ENCODE data around the gene SSR4. TPM values are rescaled to one million over a fixed set of nuclear protein-coding genes. Genes with fewer than 3 reads are reported as not detected.

The SSR4 gene
- total and polyA plus RNA-seq, 10 of the 15 experiments (the other 5 are each of a cell fraction or from before 2014, with no cell fraction given), result 151 to 521 (median 310) TPM

DNA sequence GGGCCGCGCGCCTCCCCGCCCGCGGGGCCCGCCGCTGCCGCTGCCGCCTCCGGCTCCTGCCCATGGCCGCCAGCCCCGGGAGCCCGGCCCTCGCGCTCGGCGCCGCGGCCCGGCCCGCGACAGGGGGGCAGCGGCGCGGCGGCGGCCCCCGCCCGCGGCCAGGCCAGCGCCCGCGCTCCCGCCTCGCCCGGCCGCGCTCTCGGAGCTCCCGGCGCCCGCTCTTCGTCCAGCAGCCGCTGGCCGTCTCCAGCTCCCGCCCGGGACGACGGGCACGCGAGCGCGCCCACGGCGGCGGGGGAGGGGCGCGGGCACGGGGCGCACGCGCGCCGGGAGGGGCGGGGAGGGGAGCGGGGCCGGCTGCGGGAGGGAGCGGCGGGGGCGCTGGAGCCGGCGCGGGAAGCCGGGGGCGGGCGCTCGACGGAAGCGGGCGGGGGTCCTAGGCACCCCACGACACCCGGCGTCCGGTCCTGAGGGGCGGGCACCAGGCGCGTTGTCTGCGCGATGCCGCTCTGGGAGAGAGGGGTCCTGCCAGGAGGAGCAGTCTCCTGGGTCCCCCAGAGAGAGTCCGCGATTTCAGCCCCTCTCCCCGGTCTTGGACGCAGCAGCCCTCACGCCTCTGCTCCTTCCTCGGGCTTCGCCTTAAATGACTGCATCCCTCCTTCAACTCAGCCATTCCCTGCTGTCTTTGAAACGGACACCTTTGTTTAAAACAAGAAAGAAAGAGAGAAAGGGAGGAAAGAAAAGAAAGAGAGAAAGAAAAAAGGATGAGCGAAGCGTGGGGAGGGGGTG is 36.4 kb downstream of the SSR4 start:
- intact Hi-C loops (cut with micrococcal nuclease; ENCODE audit: unreplicated experiment), result no loop called here
- SMC1A ChIA-PET (ENCODE audit: uncharacterized antibody, unreplicated experiment), result no interaction called here
- Histone ChIP-seq H3K27me3 (replicated peaks in 1 of 2; ENCODE audit: control insufficient read depth in 2 of 2, insufficient read depth in 2 of 2, low read length in 1 of 2) (no peaks in the 10 kb centered on the region; a peak in 1 of 4 replicates), H2AFZ (ENCODE audit: control insufficient read depth, low read depth, low read length) (no peak overlapping the region), H3K4me3 (no peak overlapping the region), H3K9me3 (replicated peaks; ENCODE audit: control insufficient read depth, insufficient read depth, low read length) (no peaks in the 10 kb centered on the region; the same call in 2 of the 3 replicates), H3K27ac (ENCODE audit: control insufficient read depth, insufficient read depth) (no peak overlapping the region), H3K36me3 (ENCODE audit: control insufficient read depth in 2 of 2, insufficient read depth in 2 of 2, low read length in 1 of 2) (no peaks in the 10 kb centered on the region), H3K79me2 (ENCODE audit: control insufficient read depth, insufficient read depth, low read length) (no peaks in the 10 kb centered on the region), H4K20me1 (ENCODE audit: control insufficient read depth, insufficient read depth) (no peaks in the 10 kb centered on the region), H3K4me1 (ENCODE audit: control insufficient read depth, insufficient read depth, low read length) (no peaks in the 10 kb centered on the region), H3K4me2 (ENCODE audit: control insufficient read depth, insufficient read depth) (no peak overlapping the region), H3K9ac (ENCODE audit: control insufficient read depth, insufficient read depth, low read length) (no peak overlapping the region)
- BruUV-seq (replicated peaks), result no TSS peak
- CTCF ChIA-PET, result no interaction called here
- TF ChIP-seq MTA3 (IDR thresholded peaks at IDR 0.05; ENCODE audit: borderline replicate concordance, low read length), result no peak
- TF ChIP-seq PAX5 (IDR thresholded peaks at IDR 0.05; ENCODE audit: borderline replicate concordance, low read depth, low read length), result no peak
- TF ChIP-seq POLR2AphosphoS2 (IDR thresholded peaks at IDR 0.05; ENCODE audit: low read depth, low read length), result no peak
- no peak for TF ChIP-seq ZNF217 (IDR thresholded peaks at IDR 0.05)
- TF ChIP-seq CREB1 (IDR thresholded peaks at IDR 0.05; ENCODE audit: low read depth), result no peak
- no peak for TF ChIP-seq SP1 (IDR thresholded peaks at IDR 0.05; ENCODE audit: low read depth, low read length)
- TF ChIP-seq, protein P1, sequence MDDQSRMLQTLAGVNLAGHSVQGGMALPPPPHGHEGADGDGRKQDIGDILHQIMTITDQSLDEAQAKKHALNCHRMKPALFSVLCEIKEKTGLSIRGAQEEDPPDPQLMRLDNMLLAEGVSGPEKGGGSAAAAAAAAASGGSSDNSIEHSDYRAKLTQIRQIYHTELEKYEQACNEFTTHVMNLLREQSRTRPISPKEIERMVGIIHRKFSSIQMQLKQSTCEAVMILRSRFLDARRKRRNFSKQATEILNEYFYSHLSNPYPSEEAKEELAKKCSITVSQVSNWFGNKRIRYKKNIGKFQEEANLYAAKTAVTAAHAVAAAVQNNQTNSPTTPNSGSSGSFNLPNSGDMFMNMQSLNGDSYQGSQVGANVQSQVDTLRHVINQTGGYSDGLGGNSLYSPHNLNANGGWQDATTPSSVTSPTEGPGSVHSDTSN (IDR thresholded peaks at IDR 0.05; ENCODE audit: insufficient replicate concordance, low read depth, low read length), result no peak
- TF ChIP-seq POU2F2 (IDR thresholded peaks at IDR 0.05; ENCODE audit: borderline replicate concordance, low read depth, low read length), result no peak
- TF ChIP-seq RFX5 (IDR thresholded peaks at IDR 0.05; ENCODE audit: low read depth, low read length), result no peak
- no peak for TF ChIP-seq EED (IDR thresholded peaks at IDR 0.05; ENCODE audit: low read depth)
- no peak for DNase-seq (ENCODE audit: low read depth, low spot score)
- POLR2A ChIA-PET, result no interaction called here
- RAD21 ChIA-PET (ENCODE audit: unreplicated experiment), result no interaction called here
- 53% methylated on average over 24 of the region's 102 CpGs for WGBS (ENCODE audit: insufficient coverage, insufficient replicate concordance, low lambda C conversion rate, missing lambda C conversion rate)
- in situ Hi-C loops (cut with MboI), result no loop called here
- ATAC-seq, result no peak
- no peak for FAIRE-seq

Data from GM12878 (cell line).